CD8-positive, alpha-beta memory T cell (primary cell): Measurements from ENCODE around the gene CFAP74. TPM values are rescaled to one million over a fixed set of nuclear protein-coding genes. Genes with fewer than 3 reads are reported as not detected.
A peak's percentile ranks its signal among the peaks of the same experiment; 100 is the strongest.

Source experiments
- CTCF ChIA-PET: fragments of 350-600 bp; sonication (Branson Sonifier 250); formaldehyde crosslinking; loops from one replicate; lab custom pipeline; 2021; ENCODE audit warnings: antibody characterized with exemption; lab: Charles Lee
- POLR2A ChIA-PET: fragments of 350-600 bp; sonication (Branson Sonifier 250); formaldehyde crosslinking; loops from one replicate; lab custom pipeline; 2021; ENCODE audit warnings: antibody characterized with exemption; lab: Charles Lee
- DNase-seq, 5 donors: peaks; one replicate each; pipeline versions ENCODE4 v3.0.0 to v3.0.0-alpha.2; 2020 to 2022; ENCODE audit warnings: mixed read lengths in 1 of 5
- H3K27ac ChIP-seq: one replicate; pipeline ENCODE4 v1.7.0; 2013; ENCODE audit warnings: low read depth, mild to moderate bottlenecking, low read length, moderate library complexity
- H3K27me3 ChIP-seq: 2 replicates; pipeline ENCODE4 v1.7.0; 2013; ENCODE audit warnings: low read length, mild to moderate bottlenecking; ENCODE audit not compliant: insufficient read depth, poor library complexity, severe bottlenecking
- H3K36me3 ChIP-seq: 2 replicates; pipeline ENCODE4 v1.7.0; 2013; ENCODE audit warnings: mild to moderate bottlenecking, low read length, moderate library complexity; ENCODE audit not compliant: insufficient read depth
- H3K4me1 ChIP-seq: 2 replicates; pipeline ENCODE4 v1.7.0; 2013; ENCODE audit warnings: mild to moderate bottlenecking, low read length, moderate library complexity; ENCODE audit not compliant: insufficient read depth
- H3K4me3 ChIP-seq: 2 replicates; pipeline ENCODE4 v1.7.0; 2013; ENCODE audit warnings: mild to moderate bottlenecking, low read length
- H3K9me3 ChIP-seq: 2 replicates; pipeline ENCODE4 v1.7.0; 2013; ENCODE audit warnings: mild to moderate bottlenecking, low read length
- H3K27ac Mint-ChIP-seq, 8 donors: one replicate each; pipeline ENCODE4 v1.8.0; 2020 to 2021; ENCODE audit warnings: mixed read lengths in 8 of 8, mild to moderate bottlenecking in 6 of 8, inconsistent platforms in 3 of 8, moderate library complexity in 3 of 8
- H3K27me3 Mint-ChIP-seq, 2 donors: one replicate each; pipeline ENCODE4 v1.8.0; 2020 to 2021; ENCODE audit warnings: mixed read lengths in 2 of 2, mild to moderate bottlenecking in 1 of 2, moderate library complexity in 1 of 2
- H3K36me3 Mint-ChIP-seq, 3 donors: one replicate each; pipeline ENCODE4 v1.8.0; 2020 to 2021; ENCODE audit warnings: mixed read lengths in 3 of 3, inconsistent platforms in 1 of 3, mild to moderate bottlenecking in 1 of 3
- H3K4me1 Mint-ChIP-seq, 3 donors: one replicate each; pipeline ENCODE4 v1.8.0; 2020 to 2021; ENCODE audit warnings: mixed read lengths in 3 of 3, inconsistent platforms in 1 of 3, mild to moderate bottlenecking in 1 of 3
- H3K4me3 Mint-ChIP-seq, 7 donors: one replicate each; pipeline ENCODE4 v1.8.0; 2020 to 2021; ENCODE audit warnings: mixed read lengths in 7 of 7, mild to moderate bottlenecking in 6 of 7, moderate library complexity in 4 of 7, inconsistent platforms in 2 of 7
- H3K9me3 Mint-ChIP-seq, 5 donors: one replicate each; pipeline ENCODE4 v1.8.0; 2020 to 2022; ENCODE audit warnings: mixed read lengths in 5 of 5, mild to moderate bottlenecking in 3 of 5, moderate library complexity in 2 of 5, inconsistent platforms in 1 of 5
- polyA plus RNA-seq: library from polyadenylated mRNA; unstranded; fragments of 300-500 nt; fragmentation: Illumina TruSeq; gene quantifications from one replicate; pipeline ENCODE4 v1.2.3, GENCODE V29; 2021
- total RNA-seq, 2 experiments: library from RNA; stranded (reverse); gene quantifications; one replicate each; pipeline ENCODE4 v1.2.3, GENCODE V29; 2021

CFAP74 gene
- total and polyA plus RNA-seq, 3 experiments from 2014 or later, result not detected

DNA sequence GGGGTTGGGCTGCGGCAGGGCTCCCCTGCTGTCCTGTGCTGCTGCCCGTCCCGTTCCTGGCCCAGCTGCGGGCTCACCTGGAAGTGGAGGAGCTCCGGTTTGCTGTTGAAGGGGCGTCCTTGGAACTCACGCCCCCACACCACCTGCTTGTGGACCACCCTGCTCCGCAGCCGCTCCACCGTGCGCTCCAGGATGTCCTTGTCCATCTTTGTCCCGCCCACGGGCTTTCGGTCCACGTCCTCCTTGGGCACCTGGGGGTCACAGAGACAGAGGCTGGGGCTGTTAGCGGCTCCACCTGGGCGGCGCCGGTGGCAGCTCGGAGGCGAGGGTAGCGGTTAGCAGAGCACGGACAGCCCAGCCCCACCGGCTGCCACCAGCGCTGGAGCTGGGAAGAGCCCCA is 38.8 kb downstream of the CFAP74 start:
- CTCF ChIA-PET, result no interaction called here

DNA sequence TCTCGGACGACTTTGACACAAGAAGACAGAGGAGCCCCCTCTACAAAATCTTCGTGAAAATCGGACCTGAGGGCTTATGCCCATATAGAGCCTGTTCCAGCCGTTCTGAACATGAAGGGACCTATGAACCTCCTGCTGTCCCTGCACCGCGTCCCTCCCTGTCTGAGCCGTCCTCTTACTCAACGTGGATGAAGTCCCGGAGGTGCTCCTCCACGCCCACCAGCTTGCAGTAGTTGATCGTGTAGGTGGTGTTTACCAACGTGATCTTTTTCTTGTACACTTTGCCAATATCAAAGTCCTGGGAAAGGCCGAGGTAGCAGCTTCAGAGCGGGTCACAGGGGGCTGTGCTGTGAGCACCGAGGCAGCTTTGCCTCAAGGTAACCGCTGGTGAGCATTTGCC is 40.0 kb downstream of the CFAP74 start:
- POLR2A ChIA-PET, result no interaction called here
- H3K36me3 Mint-ChIP-seq, result peaks cover 0 to 2% (median 0%) of the 10 kb centered on the region in 3 donors
- no peak overlapping the region for H3K27ac ChIP-seq
- no peak overlapping the region for H3K27ac Mint-ChIP-seq
- H3K4me1 Mint-ChIP-seq, result no peaks in the 10 kb centered on the region
- no peak overlapping the region for H3K4me3 Mint-ChIP-seq
- peaks cover 5% of the 10 kb centered on the region for H3K27me3 ChIP-seq
- DNase-seq, result no peak
- no peaks in the 10 kb centered on the region for H3K9me3 ChIP-seq
- CTCF ChIA-PET, result no interaction called here
- H3K4me3 ChIP-seq, result no peak overlapping the region
- no peaks in the 10 kb centered on the region for H3K36me3 ChIP-seq
- H3K9me3 Mint-ChIP-seq, result peaks cover 0 to 4% (median 0%) of the 10 kb centered on the region in 5 donors
- H3K27me3 Mint-ChIP-seq, result peaks cover 17 to 29% of the 10 kb centered on the region in 2 donors
- no peaks in the 10 kb centered on the region for H3K4me1 ChIP-seq

More for the DNA sequence above, 38.8 kb downstream of the CFAP74 start:
- no peaks in the 10 kb centered on the region for H3K36me3 ChIP-seq
- H3K36me3 Mint-ChIP-seq, result peaks cover 0 to 2% (median 0%) of the 10 kb centered on the region in 3 donors
- no peaks in the 10 kb centered on the region for H3K9me3 ChIP-seq
- DNase-seq, result no peak
- H3K27me3 ChIP-seq, result peaks cover 4% of the 10 kb centered on the region
- H3K4me1 Mint-ChIP-seq, result no peaks in the 10 kb centered on the region
- no peaks in the 10 kb centered on the region for H3K4me1 ChIP-seq
- peaks cover 12 to 24% of the 10 kb centered on the region in 2 donors for H3K27me3 Mint-ChIP-seq
- no peak overlapping the region for H3K27ac ChIP-seq
- H3K4me3 ChIP-seq, result no peak overlapping the region
- POLR2A ChIA-PET, result no interaction called here
- H3K27ac Mint-ChIP-seq, result no peak overlapping the region
- H3K9me3 Mint-ChIP-seq, result peaks cover 0 to 4% (median 0%) of the 10 kb centered on the region in 5 donors
- no peak overlapping the region for H3K4me3 Mint-ChIP-seq

- no peaks in the 10 kb centered on the region for H3K9me3 ChIP-seq
- no peaks in the 10 kb centered on the region for H3K4me1 ChIP-seq
- no peak overlapping the region for H3K27ac ChIP-seq
- no peak for DNase-seq
- H3K36me3 Mint-ChIP-seq, result peaks cover 0 to under 1% (median 0%) of the 10 kb centered on the region in 3 donors
- ChIA-PET POLR2A (interaction anchor here (0.7 kb wide), 1 partner anchor 1460 kb away, joined by 5 read pairs; no protein-coding TSS in a partner anchor), CTCF (no interaction called here)
- no peaks in the 10 kb centered on the region for H3K36me3 ChIP-seq
- H3K4me3 Mint-ChIP-seq, result no peak overlapping the region
- H3K27me3 Mint-ChIP-seq, result peaks cover 19 to 36% of the 10 kb centered on the region in 2 donors
- H3K27me3 ChIP-seq, result peaks cover 5% of the 10 kb centered on the region
- H3K4me1 Mint-ChIP-seq, result no peaks in the 10 kb centered on the region
- H3K9me3 Mint-ChIP-seq, result peaks cover 0 to 4% (median 0%) of the 10 kb centered on the region in 5 donors
- H3K27ac Mint-ChIP-seq, result no peak overlapping the region
- H3K4me3 ChIP-seq, result no peak overlapping the region
These were observed 40.8 kb downstream of the CFAP74 start for GRCh38 chr1:1962752-1963151.

GRCh38 chr1:1960480-1961196 is 42.9 kb downstream of the CFAP74 start:
- Histone ChIP-seq H3K27ac (no peak overlapping the region), H3K4me3 (no peak overlapping the region), H3K27me3 (peaks cover 5% of the 10 kb centered on the region), H3K9me3 (no peaks in the 10 kb centered on the region), H3K36me3 (no peaks in the 10 kb centered on the region), H3K4me1 (no peaks in the 10 kb centered on the region)
- no peak for DNase-seq
- H3K27ac Mint-ChIP-seq, result no peak overlapping the region
- ChIA-PET POLR2A (no interaction called here), CTCF (interaction anchor here (1.0 to 1.6 kb wide), 3 partner anchors 8 to 84 kb away, joined by 3 to 11 read pairs (median 4); no protein-coding TSS in a partner anchor)
- H3K27me3 Mint-ChIP-seq, result peaks cover 19 to 37% of the 10 kb centered on the region in 2 donors
- H3K36me3 Mint-ChIP-seq, result no peaks in the 10 kb centered on the region
- H3K4me1 Mint-ChIP-seq, result no peaks in the 10 kb centered on the region
- H3K9me3 Mint-ChIP-seq, result peaks cover 0 to 4% (median 0%) of the 10 kb centered on the region in 5 donors
- H3K4me3 Mint-ChIP-seq, result no peak overlapping the region

GRCh38 chr1:1959840-1960479 is 43.6 kb downstream of the CFAP74 start:
- POLR2A ChIA-PET, result no interaction called here
- no peaks in the 10 kb centered on the region for H3K36me3 ChIP-seq

DNA sequence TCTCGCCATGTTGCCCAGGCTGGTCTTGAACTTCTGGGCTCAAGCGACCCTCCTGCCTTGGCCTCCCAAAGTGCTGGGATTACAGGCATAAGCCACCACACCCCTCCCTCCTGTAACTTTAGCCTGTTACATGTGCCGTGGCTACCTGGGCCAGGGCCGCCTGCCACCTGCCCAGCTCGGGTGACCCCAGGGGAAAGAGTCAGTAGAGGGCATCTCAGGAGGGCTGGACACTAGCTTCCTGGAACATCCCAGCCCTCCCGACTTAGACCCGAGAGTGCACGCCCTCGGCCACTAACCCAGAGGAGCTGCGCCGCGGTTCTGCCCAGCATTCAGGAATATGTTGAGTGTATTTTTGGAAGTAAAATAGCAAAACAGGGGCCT is 44.1 kb downstream of the CFAP74 start:
- DNase-seq, result no peak
- Histone ChIP-seq H3K27ac (no peak overlapping the region), H3K4me3 (no peak overlapping the region), H3K9me3 (no peaks in the 10 kb centered on the region), H3K27me3 (peaks cover 5% of the 10 kb centered on the region), H3K36me3 (no peaks in the 10 kb centered on the region), H3K4me1 (no peaks in the 10 kb centered on the region)
- ChIA-PET CTCF (interaction anchor here (0.6 to 1.3 kb wide), 3 partner anchors 9 to 85 kb away, joined by 3 read pairs; no protein-coding TSS in a partner anchor), POLR2A (no interaction called here)
- Mint-ChIP-seq H3K36me3 (no peaks in the 10 kb centered on the region), H3K4me3 (no peak overlapping the region), H3K27me3 (peaks cover 24 to 37% of the 10 kb centered on the region in 2 donors), H3K9me3 (peaks cover 0 to 4% (median 2%) of the 10 kb centered on the region in 5 donors), H3K27ac (peak overlapping the region in 1 of 8 donors; percentile 50), H3K4me1 (no peaks in the 10 kb centered on the region)

More at GRCh38 chr1:1959840-1960479, 43.6 kb downstream of the CFAP74 start:
- Mint-ChIP-seq H3K4me3 (no peak overlapping the region), H3K9me3 (peaks cover 0 to 4% (median 0%) of the 10 kb centered on the region in 5 donors), H3K4me1 (no peaks in the 10 kb centered on the region), H3K27me3 (peaks cover 20 to 37% of the 10 kb centered on the region in 2 donors), H3K36me3 (no peaks in the 10 kb centered on the region), H3K27ac (no peak overlapping the region)
- CTCF ChIA-PET, result interaction anchor here (0.9 to 1.6 kb wide), 4 partner anchors 9 to 85 kb away, joined by 3 to 11 read pairs (median 4); no protein-coding TSS in a partner anchor
- H3K9me3 ChIP-seq, result no peaks in the 10 kb centered on the region
- no peak overlapping the region for H3K27ac ChIP-seq
- H3K4me1 ChIP-seq, result no peaks in the 10 kb centered on the region
- peak; percentile 20 to 60 (median 30) for DNase-seq
- H3K4me3 ChIP-seq, result no peak overlapping the region
- peaks cover 5% of the 10 kb centered on the region for H3K27me3 ChIP-seq

DNA sequence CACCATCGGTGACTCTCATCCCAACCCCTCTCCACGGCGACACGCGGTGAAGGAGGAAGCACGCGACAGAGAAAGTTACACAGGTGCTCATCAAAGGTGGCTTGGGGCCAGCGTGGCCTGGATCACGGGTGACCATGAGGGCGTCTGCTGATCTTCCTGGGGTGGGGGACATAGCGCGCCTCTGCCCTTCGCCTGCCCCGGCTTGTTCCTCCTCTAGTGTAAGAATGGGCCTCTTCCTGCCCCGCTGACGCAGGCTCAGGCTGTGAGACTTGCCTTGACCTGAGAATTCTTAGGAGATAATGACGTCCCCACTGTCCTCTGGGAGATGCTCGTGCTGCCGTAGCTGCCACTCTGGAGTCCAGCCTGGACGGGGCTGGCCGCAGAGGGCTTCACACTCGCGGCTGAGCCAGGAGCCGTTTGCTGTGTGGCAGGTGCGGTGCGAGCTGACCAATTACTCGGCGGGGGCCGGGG is 45.5 kb downstream of the CFAP74 start:
- no peak overlapping the region for H3K27ac Mint-ChIP-seq
- H3K27me3 Mint-ChIP-seq, result peaks cover 24 to 37% of the 10 kb centered on the region in 2 donors
- no peak for DNase-seq
- Histone ChIP-seq H3K27ac (no peak overlapping the region), H3K36me3 (no peaks in the 10 kb centered on the region), H3K4me3 (no peak overlapping the region), H3K9me3 (no peaks in the 10 kb centered on the region), H3K4me1 (no peaks in the 10 kb centered on the region), H3K27me3 (peaks cover 5% of the 10 kb centered on the region)
- ChIA-PET POLR2A (no interaction called here), CTCF (no interaction called here)
- no peaks in the 10 kb centered on the region for H3K4me1 Mint-ChIP-seq
- H3K9me3 Mint-ChIP-seq, result peaks cover 0 to 4% (median 2%) of the 10 kb centered on the region in 5 donors
- no peaks in the 10 kb centered on the region for H3K36me3 Mint-ChIP-seq
- H3K4me3 Mint-ChIP-seq, result no peak overlapping the region

- H3K27me3 ChIP-seq, result peaks cover 5% of the 10 kb centered on the region
- no peak overlapping the region for H3K27ac Mint-ChIP-seq
These were observed 46.0 kb downstream of the CFAP74 start for GRCh38 chr1:1957533-1957961.

More at GRCh38 chr1:1957533-1957961, 46.0 kb downstream of the CFAP74 start:
- peaks cover 23 to 37% of the 10 kb centered on the region in 2 donors for H3K27me3 Mint-ChIP-seq
- no peak for DNase-seq
- Histone ChIP-seq H3K4me3 (no peak overlapping the region), H3K4me1 (no peaks in the 10 kb centered on the region), H3K27ac (no peak overlapping the region), H3K9me3 (no peaks in the 10 kb centered on the region), H3K36me3 (no peaks in the 10 kb centered on the region)
- ChIA-PET CTCF (no interaction called here), POLR2A (no interaction called here)
- peaks cover 0 to 4% (median 2%) of the 10 kb centered on the region in 5 donors for H3K9me3 Mint-ChIP-seq
- H3K36me3 Mint-ChIP-seq, result no peaks in the 10 kb centered on the region
- H3K4me1 Mint-ChIP-seq, result no peaks in the 10 kb centered on the region
- no peak overlapping the region for H3K4me3 Mint-ChIP-seq
